CD4-positive, alpha-beta memory T cell (primary cell): ENCODE results near the gene CHAF1B. TPM values are rescaled to one million over a fixed set of nuclear protein-coding genes. Genes with fewer than 3 reads are reported as not detected.
"Not testable (repeated sequence)": the region's sequence is repeated elsewhere in the genome, so short reads cannot be mapped to it uniquely, and the experiment has no call there.

Source experiments
- CTCF ChIA-PET: fragments of 350-600 bp; sonication (Branson Sonifier 250); formaldehyde crosslinking; loops from one replicate; lab custom pipeline; 2021; ENCODE audit warnings: inconsistent platforms; ENCODE audit not compliant: partially characterized antibody; lab: Charles Lee
- POLR2A ChIA-PET: fragments of 350-600 bp; sonication (Branson Sonifier 250); formaldehyde crosslinking; loops from one replicate; lab custom pipeline; 2021; ENCODE audit not compliant: partially characterized antibody; lab: Charles Lee
- DNase-seq, 5 donors: peaks; one replicate each; pipeline versions ENCODE4 v3.0.0 to v3.0.0-alpha.2; 2020 to 2022; ENCODE audit warnings: mixed read lengths in 1 of 5
- H3K27ac ChIP-seq: one replicate; pipeline ENCODE4 v1.7.0; 2013; ENCODE audit warnings: low read depth, low read length
- H3K27me3 ChIP-seq: 2 replicates; pipeline ENCODE4 v1.7.0; 2013; ENCODE audit warnings: mild to moderate bottlenecking, low read length, moderate library complexity; ENCODE audit not compliant: insufficient read depth
- H3K36me3 ChIP-seq: 2 replicates; pipeline ENCODE4 v1.7.0; 2013; ENCODE audit warnings: mild to moderate bottlenecking, low read length, moderate library complexity; ENCODE audit not compliant: insufficient read depth
- H3K4me1 ChIP-seq: 2 replicates; pipeline ENCODE4 v1.7.0; 2013; ENCODE audit warnings: mild to moderate bottlenecking, low read length, moderate library complexity; ENCODE audit not compliant: insufficient read depth
- H3K4me3 ChIP-seq, 2 donors: one replicate each; pipeline ENCODE4 v1.7.0; 2013; ENCODE audit warnings: low read length in 2 of 2, mild to moderate bottlenecking in 1 of 2
- H3K9me3 ChIP-seq, 2 donors: one replicate each; pipeline ENCODE4 v1.7.0; 2013; ENCODE audit warnings: low read length in 2 of 2, control low read depth in 1 of 2; ENCODE audit not compliant: control insufficient read depth in 1 of 2
- H3K27ac Mint-ChIP-seq, 7 donors: one replicate each; pipeline ENCODE4 v1.8.0; 2020 to 2021; ENCODE audit warnings: mixed read lengths in 7 of 7, mild to moderate bottlenecking in 6 of 7, inconsistent platforms in 3 of 7, moderate library complexity in 3 of 7
- H3K27me3 Mint-ChIP-seq, 2 donors: one replicate each; pipeline ENCODE4 v1.8.0; 2020 to 2021; ENCODE audit warnings: mixed read lengths in 2 of 2
- H3K36me3 Mint-ChIP-seq, 2 donors: one replicate each; pipeline ENCODE4 v1.8.0; 2020 to 2021; ENCODE audit warnings: mixed read lengths in 2 of 2, inconsistent platforms in 1 of 2, mild to moderate bottlenecking in 1 of 2
- H3K4me1 Mint-ChIP-seq, 4 donors: one replicate each; pipeline ENCODE4 v1.8.0; 2020 to 2021; ENCODE audit warnings: mixed read lengths in 4 of 4, mild to moderate bottlenecking in 1 of 4
- H3K4me3 Mint-ChIP-seq, 8 donors: one replicate each; pipeline ENCODE4 v1.8.0; 2020 to 2021; ENCODE audit warnings: mixed read lengths in 8 of 8, mild to moderate bottlenecking in 7 of 8, moderate library complexity in 6 of 8, inconsistent platforms in 3 of 8
- H3K9me3 Mint-ChIP-seq, 8 donors: one replicate each; pipeline ENCODE4 v1.8.0; 2020 to 2021; ENCODE audit warnings: mixed read lengths in 8 of 8, mild to moderate bottlenecking in 5 of 8, inconsistent platforms in 3 of 8, moderate library complexity in 1 of 8
- intact Hi-C: fragments of 100-400 bp; cut with micrococcal nuclease; formaldehyde crosslinking; loops from one replicate; pipeline ENCODE4 v1.15.1; 2023
- polyA plus RNA-seq, 2 donors: library from polyadenylated mRNA; unstranded; fragments of 300-500 nt; fragmentation: Illumina TruSeq; gene quantifications; one replicate each; pipeline ENCODE4 v1.2.3, GENCODE V29; 2021
- total RNA-seq, 2 experiments: library from RNA; stranded (reverse); gene quantifications; one replicate each; pipeline ENCODE4 v1.2.3, GENCODE V29; 2021

Gene CHAF1B
- total and polyA plus RNA-seq, 4 experiments from 2014 or later: 1.3 to 2.3 (median 1.8) TPM

GRCh38 chr21:36388096-36388495 lies 2.9 kb downstream of the CHAF1B start:
- H3K36me3 Mint-ChIP-seq: peaks cover 3 to 5% of the 10 kb centered on the region in 2 donors
- Histone ChIP-seq H3K4me3 (no peak overlapping the region), H3K9me3 (no peaks in the 10 kb centered on the region), H3K4me1 (peaks cover 11% of the 10 kb centered on the region), H3K36me3 (no peaks in the 10 kb centered on the region), H3K27ac (no peak overlapping the region), H3K27me3 (no peaks in the 10 kb centered on the region)
- ChIA-PET POLR2A (no interaction called here), CTCF (interaction anchor here (0.7 to 1.5 kb wide), 2 partner anchors 11 to 307 kb away, joined by 3 to 4 read pairs; no protein-coding TSS in a partner anchor)
- no peaks in the 10 kb centered on the region for H3K27me3 Mint-ChIP-seq
- no peak overlapping the region for H3K4me3 Mint-ChIP-seq
- H3K9me3 Mint-ChIP-seq: peaks cover 0 to 5% (median 0%) of the 10 kb centered on the region in 8 donors
- no peak for DNase-seq
- H3K27ac Mint-ChIP-seq: no peak overlapping the region
- H3K4me1 Mint-ChIP-seq: peaks cover 4 to 11% (median 7%) of the 10 kb centered on the region in 4 donors
- intact Hi-C loops: loop anchor here (5.0 kb wide), 1 partner anchor 246 kb away; no protein-coding TSS in a partner anchor

GRCh38 chr21:36388835-36389234 lies 3.6 kb downstream of the CHAF1B start:
- ChIA-PET POLR2A (no interaction called here), CTCF (interaction anchor here (0.7 to 1.5 kb wide), 2 partner anchors 12 to 308 kb away, joined by 3 to 4 read pairs; no protein-coding TSS in a partner anchor)
- no peaks in the 10 kb centered on the region for H3K27me3 ChIP-seq
- no peaks in the 10 kb centered on the region for H3K9me3 ChIP-seq
- H3K36me3 ChIP-seq: no peaks in the 10 kb centered on the region
- H3K4me3 ChIP-seq: no peak overlapping the region
- Mint-ChIP-seq H3K4me1 (peaks cover 4 to 11% (median 7%) of the 10 kb centered on the region in 4 donors), H3K4me3 (no peak overlapping the region), H3K36me3 (peaks cover 3 to 5% of the 10 kb centered on the region in 2 donors), H3K27ac (peak overlapping the region in 1 of 7 donors; percentile 11), H3K27me3 (no peaks in the 10 kb centered on the region), H3K9me3 (peaks cover 0 to 5% (median 0%) of the 10 kb centered on the region in 8 donors)
- peaks cover 11% of the 10 kb centered on the region for H3K4me1 ChIP-seq
- no peak for DNase-seq
- H3K27ac ChIP-seq: no peak overlapping the region
- intact Hi-C loops: loop anchor here (5.0 kb wide), 1 partner anchor 247 kb away; no protein-coding TSS in a partner anchor

- POLR2A ChIA-PET, H3K9me3 Mint-ChIP-seq, H3K27me3 ChIP-seq, H3K4me1 ChIP-seq, intact Hi-C loops, H3K27me3 Mint-ChIP-seq, DNase-seq, H3K4me3 ChIP-seq, H3K9me3 ChIP-seq, H3K36me3 ChIP-seq, H3K27ac ChIP-seq, H3K4me1 Mint-ChIP-seq, H3K4me3 Mint-ChIP-seq: not testable (repeated sequence)
- Mint-ChIP-seq H3K27ac (peak overlapping the region in 1 of 7 donors; percentile 80), H3K36me3 (peaks cover 6 to 15% of the 10 kb centered on the region in 2 donors)
- CTCF ChIA-PET: interaction anchor here (0.7 kb wide), 1 partner anchor 146 kb away, joined by 3 read pairs; no protein-coding TSS in a partner anchor
Measured at GRCh38 chr21:36391649-36392048, 6.5 kb downstream of the CHAF1B start.

DNA sequence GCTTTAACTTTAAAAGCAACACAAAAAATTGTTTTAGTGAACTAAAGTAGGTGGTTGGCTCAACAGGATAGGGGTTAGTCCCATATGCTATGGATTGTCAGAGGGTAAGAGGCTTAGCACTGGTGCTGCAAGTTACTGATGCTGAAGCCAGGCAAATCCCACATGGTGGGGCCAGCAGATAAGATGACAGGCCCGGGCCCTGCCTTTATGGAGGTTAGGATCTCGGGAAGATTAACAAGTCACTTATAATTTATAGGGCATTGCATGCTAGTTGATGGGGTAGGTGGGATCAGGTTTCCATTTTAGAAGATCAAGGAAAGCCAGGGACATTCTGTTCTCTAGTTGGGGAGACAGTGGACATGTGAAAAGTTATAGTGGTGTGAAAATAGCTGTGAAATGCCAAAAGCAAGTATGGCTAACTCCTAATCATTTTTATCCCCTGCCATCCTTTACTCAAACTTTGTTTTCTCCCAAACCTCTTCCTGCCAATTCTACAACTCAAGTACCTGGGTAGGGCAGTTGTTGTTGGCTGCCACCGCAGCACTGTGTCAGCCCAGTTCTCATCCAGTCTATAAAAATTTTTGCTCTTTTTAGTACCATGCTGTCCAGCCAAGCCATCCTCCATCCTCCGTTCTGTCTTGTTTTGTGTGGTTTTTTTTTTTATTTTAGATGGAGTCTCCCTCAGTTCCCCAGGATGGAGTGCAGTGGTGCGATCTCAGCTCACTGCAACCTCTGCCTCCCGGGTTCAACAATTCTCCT lies 10.3 kb downstream of the CHAF1B start:
- H3K4me3 Mint-ChIP-seq: no peak overlapping the region
- POLR2A ChIA-PET: no interaction called here
- Histone ChIP-seq H3K4me3 (no peak overlapping the region), H3K9me3 (no peaks in the 10 kb centered on the region), H3K4me1 (no peaks in the 10 kb centered on the region), H3K27me3 (no peaks in the 10 kb centered on the region), H3K27ac (no peak overlapping the region), H3K36me3 (no peaks in the 10 kb centered on the region)
- intact Hi-C loops: no loop called here
- H3K27me3 Mint-ChIP-seq: no peaks in the 10 kb centered on the region
- H3K27ac Mint-ChIP-seq: peak overlapping the region in 1 of 7 donors; percentile 17
- H3K36me3 Mint-ChIP-seq: peaks cover 22 to 26% of the 10 kb centered on the region in 2 donors
- peaks cover 0 to 5% (median 0%) of the 10 kb centered on the region in 8 donors for H3K9me3 Mint-ChIP-seq
- DNase-seq: no peak
- CTCF ChIA-PET: interaction anchor here (0.7 kb wide), 1 partner anchor 1600 kb away, joined by 3 read pairs; no protein-coding TSS in a partner anchor
- peaks cover 0 to 3% (median 0%) of the 10 kb centered on the region in 4 donors for H3K4me1 Mint-ChIP-seq

DNA sequence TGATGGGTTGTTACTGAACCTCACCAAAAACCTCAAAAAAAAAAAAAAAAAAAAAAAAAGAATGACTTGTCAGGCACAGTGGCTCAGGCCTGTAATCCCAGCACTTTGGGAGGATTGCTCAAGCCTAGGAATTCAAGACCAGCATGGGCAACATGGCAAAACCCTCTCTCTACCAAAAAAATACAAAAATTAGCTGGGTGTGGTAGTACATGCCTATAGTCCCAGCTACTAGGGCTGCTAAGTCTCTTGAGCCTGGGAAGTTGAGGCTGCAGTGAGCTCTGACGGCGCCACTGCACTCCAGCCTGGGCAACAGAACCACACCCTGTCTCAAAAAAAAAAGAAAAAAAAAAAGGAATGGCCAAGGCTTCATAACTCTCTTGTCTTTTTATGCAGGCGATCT lies 11.1 kb downstream of the CHAF1B start:
- Histone ChIP-seq H3K4me1 (no peaks in the 10 kb centered on the region), H3K27ac (no peak overlapping the region), H3K36me3 (no peaks in the 10 kb centered on the region), H3K9me3 (no peaks in the 10 kb centered on the region), H3K4me3 (no peak overlapping the region), H3K27me3 (no peaks in the 10 kb centered on the region)
- H3K4me1 Mint-ChIP-seq: peaks cover 0 to 3% (median 0%) of the 10 kb centered on the region in 4 donors
- H3K36me3 Mint-ChIP-seq: peaks cover 21 to 25% of the 10 kb centered on the region in 2 donors
- CTCF ChIA-PET: interaction anchor here (0.7 kb wide), 2 partner anchors 173 to 1601 kb away, joined by 3 read pairs; no protein-coding TSS in a partner anchor
- no peaks in the 10 kb centered on the region for H3K27me3 Mint-ChIP-seq
- POLR2A ChIA-PET: interaction anchor here (0.7 kb wide), 1 partner anchor 178 kb away, joined by 3 read pairs; no protein-coding TSS in a partner anchor
- H3K4me3 Mint-ChIP-seq: no peak overlapping the region
- no peak for DNase-seq
- H3K9me3 Mint-ChIP-seq: peaks cover 0 to 4% (median 0%) of the 10 kb centered on the region in 8 donors
- intact Hi-C loops: no loop called here
- H3K27ac Mint-ChIP-seq: no peak overlapping the region

DNA sequence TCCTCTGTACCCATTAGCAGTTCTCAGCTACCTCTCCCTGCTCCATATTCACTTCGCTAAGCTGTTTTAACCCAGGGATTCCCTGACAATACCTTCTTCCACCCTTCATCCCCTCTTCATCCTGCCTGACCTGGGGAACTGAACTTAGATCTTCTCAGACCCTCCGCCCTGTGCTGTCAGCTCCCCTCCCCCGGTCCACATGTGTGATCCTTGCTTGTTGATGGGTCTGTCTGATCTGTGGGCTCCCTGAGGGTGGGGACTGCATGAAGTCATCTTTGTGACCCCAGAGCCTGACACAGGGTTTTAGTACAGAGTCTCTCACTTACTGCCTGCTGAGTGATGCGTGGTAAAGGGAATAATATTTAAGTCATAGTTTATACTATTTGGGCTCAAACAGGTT lies 11.8 kb downstream of the CHAF1B start:
- H3K36me3 Mint-ChIP-seq: peaks cover 19 to 22% of the 10 kb centered on the region in 2 donors
- intact Hi-C loops: no loop called here
- H3K4me1 Mint-ChIP-seq: peaks cover 0 to 3% (median 0%) of the 10 kb centered on the region in 4 donors
- H3K27me3 Mint-ChIP-seq: no peaks in the 10 kb centered on the region
- Histone ChIP-seq H3K9me3 (no peaks in the 10 kb centered on the region), H3K27ac (no peak overlapping the region), H3K27me3 (no peaks in the 10 kb centered on the region), H3K36me3 (no peaks in the 10 kb centered on the region), H3K4me1 (no peaks in the 10 kb centered on the region), H3K4me3 (no peak overlapping the region)
- peak overlapping the region in 1 of 7 donors; percentile 37 for H3K27ac Mint-ChIP-seq
- DNase-seq: no peak
- peaks cover 0 to 3% (median 0%) of the 10 kb centered on the region in 8 donors for H3K9me3 Mint-ChIP-seq
- no peak overlapping the region for H3K4me3 Mint-ChIP-seq
- ChIA-PET POLR2A (no interaction called here), CTCF (interaction anchor here (0.7 kb wide), 1 partner anchor 174 kb away, joined by 3 read pairs; no protein-coding TSS in a partner anchor)

DNA sequence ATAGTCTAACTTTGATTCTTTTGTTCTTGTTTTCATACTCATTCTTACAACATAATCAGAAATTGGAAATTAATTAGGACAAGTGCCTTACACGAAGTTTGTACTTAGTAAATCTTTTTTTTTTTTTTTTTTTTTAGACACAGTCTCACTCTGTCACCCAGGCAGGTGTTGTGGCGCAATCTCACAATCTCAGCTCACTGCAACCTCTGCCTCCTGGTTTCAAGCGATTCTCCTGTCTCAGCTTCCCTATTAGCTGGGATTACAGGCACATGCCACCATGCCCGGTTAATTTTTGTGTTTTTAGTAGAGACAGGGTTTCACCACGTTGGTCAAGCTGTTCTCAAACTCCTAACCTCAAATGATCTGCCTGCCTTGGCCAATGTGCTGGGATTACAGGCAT lies 12.4 kb downstream of the CHAF1B start:
- no peak for DNase-seq
- intact Hi-C loops: no loop called here
- no peaks in the 10 kb centered on the region for H3K27me3 Mint-ChIP-seq
- H3K27ac Mint-ChIP-seq: no peak overlapping the region
- H3K27ac ChIP-seq: no peak overlapping the region
- H3K9me3 Mint-ChIP-seq: peaks cover 0 to 3% (median 0%) of the 10 kb centered on the region in 8 donors
- H3K36me3 ChIP-seq: no peaks in the 10 kb centered on the region
- H3K4me1 ChIP-seq: no peaks in the 10 kb centered on the region
- H3K4me1 Mint-ChIP-seq: peaks cover 0 to 3% (median 0%) of the 10 kb centered on the region in 4 donors
- ChIA-PET POLR2A (no interaction called here), CTCF (no interaction called here)
- H3K4me3 ChIP-seq: no peak overlapping the region
- no peaks in the 10 kb centered on the region for H3K27me3 ChIP-seq
- no peak overlapping the region for H3K4me3 Mint-ChIP-seq
- peaks cover 17 to 28% of the 10 kb centered on the region in 2 donors for H3K36me3 Mint-ChIP-seq
- no peaks in the 10 kb centered on the region for H3K9me3 ChIP-seq
